Measurements from ENCODE around the gene MRC2.
"Not testable (repeated sequence)": the region's sequence is repeated elsewhere in the genome, so short reads cannot be mapped to it uniquely, and the experiment has no call there.

MRC2 gene

DNA sequence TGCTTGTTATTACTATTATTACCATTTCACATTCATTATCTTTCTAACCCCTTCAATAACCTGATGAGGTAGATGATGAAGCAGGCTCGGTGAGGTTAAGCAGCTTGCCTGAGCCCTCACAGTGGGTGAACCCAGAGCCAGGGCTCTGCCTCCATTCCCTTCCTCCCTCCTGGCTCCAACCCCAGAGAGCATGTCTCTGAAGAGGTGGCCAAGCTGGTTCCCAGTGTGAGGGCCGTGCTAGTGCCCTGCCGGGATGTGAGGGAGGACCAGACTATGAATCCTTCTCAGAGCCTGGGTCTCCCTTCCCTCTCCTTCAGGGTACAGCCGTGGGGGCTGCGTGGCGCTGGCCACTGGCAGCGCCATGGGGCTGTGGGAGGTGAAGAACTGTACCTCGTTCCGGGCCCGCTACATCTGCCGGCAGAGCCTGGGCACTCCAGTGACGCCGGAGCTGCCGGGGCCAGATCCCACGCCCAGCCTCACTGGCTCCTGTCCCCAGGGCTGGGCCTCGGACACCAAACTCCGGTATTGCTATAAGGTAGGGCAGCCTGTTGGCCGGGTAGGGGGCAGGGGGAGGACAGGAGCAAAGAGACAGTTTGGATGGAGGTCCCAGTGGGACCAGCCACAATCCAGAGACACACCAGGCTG lies 49.6 kb downstream of the MRC2 start:
- DNase-seq (ENCODE audit: insufficient read length, low spot score) = no peak
- no peak for FAIRE-seq

DNA sequence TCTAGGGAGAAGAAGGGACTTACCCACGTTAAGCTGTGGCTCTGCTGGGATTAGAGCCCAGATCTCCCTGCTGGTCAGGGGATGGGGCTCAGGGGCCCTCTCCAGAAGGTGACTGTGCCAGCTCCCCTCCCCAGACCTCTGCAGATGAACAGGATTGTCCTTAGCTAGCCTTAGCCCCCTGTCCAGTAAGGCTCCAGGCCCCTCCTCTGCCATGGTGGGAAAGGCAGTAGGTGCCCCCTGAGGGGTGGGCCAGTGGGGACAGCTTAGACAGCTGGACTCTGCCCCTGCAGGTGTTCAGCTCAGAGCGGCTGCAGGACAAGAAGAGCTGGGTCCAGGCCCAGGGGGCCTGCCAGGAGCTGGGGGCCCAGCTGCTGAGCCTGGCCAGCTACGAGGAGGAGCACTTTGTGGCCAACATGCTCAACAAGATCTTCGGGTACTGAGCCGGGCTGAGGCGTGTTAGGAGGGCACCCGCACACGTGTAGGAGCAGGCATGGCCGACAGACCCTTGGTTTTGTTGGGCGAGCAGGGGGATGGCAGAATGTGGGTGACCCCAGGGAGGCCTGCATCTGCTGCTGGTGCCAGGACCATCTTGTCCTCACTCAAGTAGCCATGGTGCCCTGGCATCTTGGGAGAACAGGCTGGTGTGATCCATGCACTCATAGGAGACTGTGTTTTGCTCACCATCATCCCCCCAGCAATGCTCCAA lies 50.9 kb downstream of the MRC2 start:
- DNase-seq (ENCODE audit: insufficient read length, low spot score) = no peak
- FAIRE-seq = no peak

DNA sequence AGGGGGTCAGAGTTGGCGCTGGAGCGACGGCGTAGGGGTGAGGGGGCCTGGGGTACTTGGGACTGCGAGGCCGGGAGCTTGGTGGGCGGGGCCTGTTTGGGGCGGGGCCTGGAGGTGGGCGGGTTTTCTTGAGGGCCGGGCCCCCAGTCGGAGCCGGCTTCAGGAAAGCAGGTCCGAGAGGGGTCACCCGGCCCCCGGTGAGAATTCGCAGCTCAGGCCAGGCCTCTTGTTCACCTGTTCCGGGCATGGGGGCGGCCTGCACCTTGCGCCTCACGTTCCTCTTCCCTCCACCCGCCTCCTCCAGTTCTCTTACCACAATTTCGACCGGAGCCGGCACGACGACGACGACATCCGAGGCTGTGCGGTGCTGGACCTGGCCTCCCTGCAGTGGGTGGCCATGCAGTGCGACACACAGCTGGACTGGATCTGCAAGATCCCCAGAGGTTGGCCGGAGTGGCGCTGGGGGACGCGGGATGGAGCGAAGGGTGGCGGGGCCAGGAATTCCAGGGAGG lies 52.5 kb downstream of the MRC2 start:
- DNase-seq (ENCODE audit: insufficient read length, low spot score) = no peak
- FAIRE-seq = no peak

DNA sequence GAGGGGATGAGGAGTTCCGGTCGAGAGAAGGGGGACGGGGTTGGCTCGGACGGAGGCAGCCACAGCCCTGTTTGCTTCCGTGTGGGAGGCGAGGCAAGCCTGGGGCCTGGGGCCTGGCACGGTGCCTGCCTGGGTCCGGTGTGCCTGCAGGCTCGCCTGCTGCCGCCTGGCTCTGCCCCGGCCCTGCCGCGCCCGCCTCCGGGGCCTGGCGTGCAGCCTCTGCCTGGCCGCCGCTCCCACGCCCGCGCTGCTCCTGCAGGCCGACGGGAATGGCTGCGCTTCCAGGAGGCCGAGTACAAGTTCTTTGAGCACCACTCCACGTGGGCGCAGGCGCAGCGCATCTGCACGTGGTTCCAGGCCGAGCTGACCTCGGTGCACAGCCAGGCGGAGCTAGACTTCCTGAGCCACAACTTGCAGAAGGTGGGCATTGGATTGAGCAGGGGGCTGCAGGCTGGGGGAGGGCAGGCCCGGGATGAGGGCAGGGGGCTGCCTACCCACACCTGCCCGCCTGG lies 53.1 kb downstream of the MRC2 start:
- FAIRE-seq (no peak), DNase-seq (ENCODE audit: insufficient read length, low spot score) (no peak)

DNA sequence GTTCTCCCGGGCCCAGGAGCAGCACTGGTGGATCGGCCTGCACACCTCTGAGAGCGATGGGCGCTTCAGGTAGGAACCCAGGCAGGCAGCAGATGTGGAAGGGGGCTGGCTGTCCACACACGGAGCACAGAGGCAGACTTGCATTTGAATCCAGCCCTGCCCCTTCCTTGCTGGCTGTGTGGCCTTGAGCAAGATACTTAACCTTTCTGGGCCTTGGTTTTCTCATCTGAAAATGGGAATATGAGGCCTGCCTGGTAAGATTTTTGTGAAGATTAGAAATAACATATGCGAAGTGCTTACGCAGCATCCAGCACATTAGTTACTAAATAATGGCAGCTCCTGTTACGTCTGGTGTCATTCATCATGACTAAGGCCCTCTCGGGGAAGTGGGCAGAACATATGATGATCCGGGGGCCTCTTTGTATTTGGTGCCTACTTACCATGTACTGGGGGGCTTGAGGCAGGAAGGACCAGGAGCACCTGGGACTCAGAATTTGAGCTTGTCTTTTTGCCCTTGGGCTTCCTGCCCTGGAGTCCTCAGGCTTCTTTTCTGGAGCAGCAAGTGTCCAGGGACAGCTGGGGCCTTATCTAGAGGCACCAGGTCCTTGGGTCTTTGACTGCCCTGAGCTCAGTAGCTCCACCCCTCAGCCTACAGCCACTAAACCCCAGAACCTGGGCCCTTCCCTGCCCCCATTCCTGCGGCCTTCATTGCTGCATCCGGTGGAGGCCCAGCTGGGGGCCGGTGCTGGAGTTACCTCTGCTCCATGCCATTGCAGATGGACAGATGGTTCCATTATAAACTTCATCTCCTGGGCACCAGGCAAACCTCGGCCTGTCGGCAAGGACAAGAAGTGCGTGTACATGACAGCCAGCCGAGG lies 53.8 kb downstream of the MRC2 start:
- DNase-seq (ENCODE audit: insufficient read length, low spot score) (no peak), FAIRE-seq (no peak)

DNA sequence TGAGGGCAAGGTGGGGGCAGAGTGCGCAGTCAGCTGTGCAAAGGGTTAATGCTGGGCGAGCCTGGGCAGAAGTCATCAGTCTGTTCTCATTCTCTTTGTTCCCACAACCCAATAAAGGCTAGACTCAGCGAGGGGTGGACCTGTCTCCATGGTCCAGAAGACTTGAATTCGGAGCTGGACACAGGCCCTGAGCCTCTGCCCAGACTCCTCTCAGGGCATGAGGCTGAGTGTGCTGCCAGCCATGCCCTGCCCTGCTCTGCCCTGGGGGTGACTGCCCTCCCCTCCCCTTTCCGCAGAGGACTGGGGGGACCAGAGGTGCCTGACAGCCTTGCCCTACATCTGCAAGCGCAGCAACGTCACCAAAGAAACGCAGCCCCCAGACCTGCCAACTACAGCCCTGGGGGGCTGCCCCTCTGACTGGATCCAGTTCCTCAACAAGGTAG lies 54.5 kb downstream of the MRC2 start:
- DNase-seq (ENCODE audit: insufficient read length, low spot score) = no peak
- no peak for FAIRE-seq

DNA sequence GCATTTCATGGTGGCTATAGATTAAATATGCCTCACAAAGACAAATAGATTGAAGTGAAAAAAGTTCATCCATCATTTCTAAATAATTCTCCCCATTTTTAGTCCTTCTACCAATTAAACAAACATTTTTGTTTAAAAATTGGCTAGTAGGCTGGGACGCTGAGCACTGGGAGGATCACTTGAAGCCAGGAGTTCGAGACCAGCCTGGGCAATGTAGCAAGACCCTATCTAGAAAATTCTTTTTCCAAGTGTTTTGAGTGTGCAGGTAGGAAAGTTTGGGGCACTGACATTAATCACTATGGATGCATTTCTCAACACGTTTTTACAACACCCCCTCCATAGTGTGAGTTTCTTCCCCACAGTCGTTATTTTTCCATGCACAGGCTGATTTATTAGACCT lies 56.7 kb downstream of the MRC2 start:
- DNase-seq (ENCODE audit: insufficient read length, low spot score) = no peak
- no peak for FAIRE-seq

DNA sequence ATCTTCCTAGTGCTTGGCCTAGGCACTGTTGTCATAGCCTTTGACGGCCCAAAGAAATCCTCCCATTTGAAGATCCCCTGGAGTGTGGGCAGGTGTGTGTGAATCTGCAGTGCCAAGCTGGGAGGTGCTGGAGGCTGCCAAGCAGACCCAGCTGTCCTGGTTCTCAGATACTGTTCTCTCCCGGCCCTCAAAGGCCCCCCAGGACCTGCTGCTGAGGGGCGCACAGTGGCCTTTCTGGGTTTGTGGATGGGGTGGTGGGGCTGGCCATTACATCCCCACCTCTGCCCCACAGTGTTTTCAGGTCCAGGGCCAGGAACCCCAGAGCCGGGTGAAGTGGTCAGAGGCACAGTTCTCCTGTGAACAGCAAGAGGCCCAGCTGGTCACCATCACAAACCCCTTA lies 60.5 kb downstream of the MRC2 start:
- DNase-seq (ENCODE audit: insufficient read length, low spot score) (no peak), FAIRE-seq (no peak)

DNA sequence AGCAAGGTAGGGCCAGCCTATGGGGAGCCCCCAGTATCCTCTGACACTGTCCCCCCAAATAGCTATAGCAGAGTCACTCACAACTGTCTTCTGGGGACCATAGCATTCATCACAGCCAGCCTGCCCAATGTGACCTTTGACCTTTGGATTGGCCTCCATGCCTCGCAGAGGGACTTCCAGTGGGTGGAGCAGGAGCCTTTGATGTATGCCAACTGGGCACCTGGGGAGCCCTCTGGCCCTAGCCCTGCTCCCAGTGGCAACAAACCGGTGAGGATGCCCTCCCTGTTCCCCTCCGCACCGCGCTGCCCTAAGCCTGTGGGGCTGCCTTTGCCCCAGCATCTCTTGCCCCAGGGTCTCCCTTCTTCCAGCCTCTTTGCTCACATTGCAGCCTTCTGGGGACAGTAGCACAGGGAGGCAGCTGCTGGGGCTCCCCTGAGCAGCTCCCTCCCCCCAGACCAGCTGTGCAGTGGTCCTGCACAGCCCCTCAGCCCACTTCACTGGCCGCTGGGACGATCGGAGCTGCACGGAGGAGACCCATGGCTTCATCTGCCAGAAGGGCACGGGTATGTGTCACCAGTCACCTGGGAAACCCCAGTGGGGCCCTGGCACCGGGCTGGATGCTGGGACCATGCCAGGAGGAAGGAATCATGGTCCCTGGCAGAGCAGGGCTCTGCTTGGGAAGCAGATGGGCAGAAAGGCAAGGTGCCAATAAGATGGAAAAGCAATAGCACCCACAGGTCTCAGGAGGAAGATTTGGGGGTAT lies 61.1 kb downstream of the MRC2 start:
- no peak for DNase-seq (ENCODE audit: insufficient read length, low spot score)
- FAIRE-seq = no peak

DNA sequence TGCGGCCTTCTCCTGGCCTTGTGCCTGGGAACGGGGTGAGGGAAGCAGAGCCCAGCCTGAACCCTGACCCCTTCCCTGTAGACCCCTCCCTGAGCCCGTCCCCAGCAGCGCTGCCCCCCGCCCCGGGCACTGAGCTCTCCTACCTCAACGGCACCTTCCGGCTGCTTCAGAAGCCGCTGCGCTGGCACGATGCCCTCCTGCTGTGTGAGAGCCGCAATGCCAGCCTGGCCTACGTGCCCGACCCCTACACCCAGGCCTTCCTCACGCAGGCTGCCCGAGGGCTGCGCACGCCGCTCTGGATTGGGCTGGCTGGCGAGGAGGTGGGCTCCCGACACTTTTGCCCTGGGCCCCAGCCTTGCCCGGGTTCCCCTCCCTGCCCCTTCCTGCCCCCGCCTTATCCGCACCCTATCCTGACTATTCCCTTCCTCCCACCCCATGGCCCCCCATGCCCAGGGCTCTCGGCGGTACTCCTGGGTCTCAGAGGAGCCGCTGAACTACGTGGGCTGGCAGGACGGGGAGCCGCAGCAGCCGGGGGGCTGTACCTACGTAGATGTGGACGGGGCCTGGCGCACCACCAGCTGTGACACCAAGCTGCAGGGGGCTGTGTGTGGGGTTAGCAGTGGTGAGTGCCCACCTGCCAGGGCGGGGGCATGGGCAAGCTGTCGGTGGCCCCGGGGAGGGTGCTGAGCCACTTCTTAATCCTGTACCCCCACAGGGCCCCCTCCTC lies 62.1 kb downstream of the MRC2 start:
- FAIRE-seq (no peak), DNase-seq (ENCODE audit: insufficient read length, low spot score) (no peak)

DNA sequence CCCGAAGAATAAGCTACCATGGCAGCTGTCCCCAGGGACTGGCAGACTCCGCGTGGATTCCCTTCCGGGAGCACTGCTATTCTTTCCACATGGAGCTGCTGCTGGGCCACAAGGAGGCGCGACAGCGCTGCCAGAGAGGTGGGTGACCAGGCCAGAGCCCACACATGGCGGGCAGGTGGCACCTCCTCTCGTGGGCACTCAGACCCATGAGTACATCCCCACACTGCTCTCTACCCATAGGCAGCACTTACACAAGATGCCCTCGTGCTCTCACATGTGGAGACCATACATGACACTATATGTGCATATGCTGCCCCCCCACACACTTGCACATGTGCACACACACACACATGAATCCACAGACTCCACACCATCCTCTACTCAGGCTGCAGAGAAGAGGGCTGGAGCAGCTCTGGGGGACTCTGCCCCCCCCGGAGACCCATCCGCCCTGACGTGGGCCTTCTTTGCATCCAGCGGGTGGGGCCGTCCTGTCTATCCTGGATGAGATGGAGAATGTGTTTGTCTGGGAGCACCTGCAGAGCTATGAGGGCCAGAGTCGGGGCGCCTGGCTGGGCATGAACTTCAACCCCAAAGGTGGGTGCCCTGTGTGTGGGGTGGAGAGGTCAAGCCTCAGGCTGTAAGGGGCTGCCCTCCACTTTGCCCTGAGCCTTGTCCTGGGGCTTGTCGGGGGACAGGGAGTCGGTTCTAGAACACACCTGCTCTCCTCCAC lies 62.9 kb downstream of the MRC2 start:
- no peak for FAIRE-seq
- no peak for DNase-seq (ENCODE audit: insufficient read length, low spot score)

DNA sequence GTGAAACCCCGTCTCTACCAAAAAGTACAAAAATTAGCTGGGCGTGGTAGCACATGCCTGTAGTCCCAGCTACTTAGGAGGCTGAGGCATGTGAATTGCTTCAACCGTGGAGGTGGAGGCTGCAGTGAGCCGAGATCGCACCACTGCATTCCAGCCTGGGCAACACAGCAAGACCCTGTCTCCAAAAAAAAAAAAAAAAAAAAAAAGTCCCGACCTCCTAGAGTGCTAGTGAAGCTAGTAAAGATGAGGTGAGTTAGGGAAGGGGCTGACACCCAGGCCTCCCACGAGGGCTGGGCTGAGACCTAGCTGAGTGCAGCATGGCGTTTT lies 64.1 kb downstream of the MRC2 start:
- not testable (repeated sequence) for DNase-seq (ENCODE audit: insufficient read length, low spot score); FAIRE-seq

DNA sequence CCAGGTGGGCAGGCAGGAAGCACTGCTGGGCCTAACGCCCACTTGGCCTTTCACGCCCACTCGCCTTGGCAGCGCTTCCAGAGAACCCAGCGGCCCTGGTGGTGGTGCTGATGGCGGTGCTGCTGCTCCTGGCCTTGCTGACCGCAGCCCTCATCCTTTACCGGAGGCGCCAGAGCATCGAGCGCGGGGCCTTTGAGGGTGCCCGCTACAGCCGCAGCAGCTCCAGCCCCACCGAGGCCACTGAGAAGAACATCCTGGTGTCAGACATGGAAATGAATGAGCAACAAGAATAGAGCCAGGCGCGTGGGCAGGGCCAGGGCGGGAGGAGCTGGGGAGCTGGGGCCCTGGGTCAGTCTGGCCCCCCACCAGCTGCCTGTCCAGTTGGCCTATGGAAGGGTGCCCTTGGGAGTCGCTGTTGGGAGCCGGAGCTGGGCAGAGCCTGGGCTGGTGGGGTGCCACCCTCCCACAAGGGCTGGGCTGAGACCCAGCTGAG lies 64.7 kb downstream of the MRC2 start:
- DNase-seq (ENCODE audit: insufficient read length, low spot score) (no peak), FAIRE-seq (no peak)

DNA sequence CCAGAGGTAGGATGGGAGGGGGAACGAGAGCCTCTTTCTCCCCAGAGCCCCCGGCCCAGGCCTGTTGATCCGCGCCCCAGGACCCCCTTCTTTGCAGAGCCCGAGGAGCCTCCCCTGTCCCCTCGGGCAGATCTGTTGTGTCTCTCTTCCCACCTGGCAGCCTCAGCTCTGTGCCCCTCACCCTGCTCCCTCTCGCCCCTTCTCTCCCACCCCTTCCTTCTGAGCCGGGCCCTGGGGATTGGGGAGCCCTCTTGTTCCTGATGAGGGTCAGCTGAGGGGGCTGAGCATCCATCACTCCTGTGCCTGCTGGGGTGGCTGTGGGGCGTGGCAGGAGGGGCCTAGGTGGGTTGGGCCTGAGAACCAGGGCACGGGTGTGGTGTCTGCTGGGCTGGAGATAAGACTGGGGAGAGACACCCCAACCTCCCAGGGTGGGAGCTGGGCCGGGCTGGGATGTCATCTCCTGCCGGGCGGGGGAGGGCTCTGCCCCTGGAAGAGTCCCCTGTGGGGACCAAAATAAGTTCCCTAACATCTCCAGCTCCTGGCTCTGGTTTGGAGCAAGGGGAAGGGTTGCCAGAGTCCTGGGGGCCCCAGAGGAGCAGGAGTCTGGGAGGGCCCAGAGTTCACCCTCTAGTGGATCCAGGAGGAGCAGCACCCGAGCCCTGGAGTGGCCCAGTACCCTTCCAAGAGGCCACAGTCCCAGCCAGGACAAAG lies 65.4 kb downstream of the MRC2 start:
- DNase-seq (ENCODE audit: insufficient read length, low spot score) (no peak), FAIRE-seq (no peak)

DNA sequence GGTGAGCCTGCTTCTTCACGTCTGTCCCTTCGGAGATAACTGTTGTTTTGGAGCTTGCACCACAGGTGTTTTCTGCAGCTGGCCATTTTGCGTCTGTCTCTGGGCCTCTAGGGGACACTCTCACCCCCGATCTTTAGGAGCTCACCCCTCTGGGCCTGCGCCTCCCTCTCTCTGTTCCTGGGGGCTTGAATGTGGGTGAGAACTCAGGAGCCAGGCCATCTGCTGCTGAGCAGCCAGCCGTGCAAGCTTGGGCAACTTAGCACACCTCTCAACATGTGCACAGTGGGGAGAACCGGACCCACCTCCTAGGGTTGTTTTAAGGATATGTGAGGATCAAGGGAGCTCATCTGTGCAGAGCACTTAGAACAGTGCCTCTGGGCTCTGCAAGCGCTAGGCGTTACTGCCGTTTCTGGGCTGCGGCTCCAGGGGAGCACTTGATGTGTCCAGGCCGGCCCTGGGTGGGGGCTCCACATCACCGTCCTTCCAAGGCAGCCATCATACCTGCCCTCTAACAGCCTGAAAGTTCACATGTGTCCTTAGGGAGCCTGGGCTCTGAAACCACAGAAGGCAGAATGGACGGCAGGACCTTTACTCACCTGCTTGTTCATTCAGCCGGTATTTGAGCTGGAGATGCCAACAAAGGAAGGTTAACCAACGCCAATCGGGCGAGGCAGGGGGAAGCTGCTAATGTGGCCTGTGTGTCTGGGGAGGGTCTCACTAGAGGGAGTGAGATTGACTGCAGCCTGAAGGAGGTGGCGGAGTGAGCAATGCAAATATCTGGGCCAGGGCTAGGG lies 66.3 kb downstream of the MRC2 start:
- no peak for FAIRE-seq
- no peak for DNase-seq (ENCODE audit: insufficient read length, low spot score)

DNA sequence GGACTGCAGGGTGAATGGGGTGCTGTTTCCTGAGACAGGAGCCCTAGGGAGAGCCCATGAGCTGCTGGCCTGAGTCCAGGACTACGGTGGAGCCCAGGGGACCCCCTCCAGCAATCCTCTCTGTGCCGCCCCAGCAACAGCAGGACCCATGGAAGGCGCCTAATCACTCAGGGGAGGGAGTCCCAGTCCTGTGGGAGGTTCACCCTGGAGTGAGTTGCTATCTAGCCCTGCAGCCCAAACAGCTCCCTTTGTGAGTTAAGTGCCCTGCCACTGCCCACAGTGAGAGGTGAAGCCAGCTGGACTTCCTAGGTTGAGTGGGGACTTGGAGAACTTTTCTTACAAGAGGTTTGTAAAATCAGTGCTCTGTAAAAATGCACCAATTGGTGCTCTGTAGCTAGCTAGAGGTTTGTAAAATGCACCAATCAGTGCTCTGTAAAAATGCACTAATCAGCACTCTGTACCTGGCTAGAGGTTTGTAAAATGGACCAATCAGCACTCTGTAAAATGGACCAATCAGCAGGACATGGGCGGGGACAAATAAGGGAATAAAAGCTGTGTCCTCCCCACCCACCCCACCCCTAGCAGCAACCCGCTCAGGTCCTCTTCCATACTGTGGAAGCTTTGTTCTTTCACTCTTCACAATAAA lies 67.7 kb downstream of the MRC2 start:
- FAIRE-seq; DNase-seq (ENCODE audit: insufficient read length, low spot score): not testable (repeated sequence)

DNA sequence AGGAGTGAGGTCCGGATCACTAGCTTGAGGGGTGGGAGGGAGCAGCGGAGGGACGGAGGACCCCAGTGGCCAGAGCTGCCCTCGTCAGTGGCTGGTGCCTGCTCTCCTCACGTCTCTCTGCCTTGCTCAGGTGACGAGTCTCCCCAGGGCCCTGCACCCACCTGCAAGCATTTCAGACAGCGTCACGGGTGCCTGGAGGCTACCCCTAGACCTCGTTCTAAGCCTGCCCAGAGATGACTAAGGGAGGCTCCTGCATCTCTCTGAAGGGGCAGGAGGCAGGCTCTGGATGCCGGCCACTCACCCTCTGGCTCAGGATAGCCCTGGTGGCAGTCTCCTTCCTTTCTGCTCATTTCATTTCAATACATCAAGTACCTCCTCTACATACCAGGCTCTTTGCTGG lies 68.8 kb downstream of the MRC2 start:
- FAIRE-seq (no peak), DNase-seq (ENCODE audit: insufficient read length, low spot score) (no peak)

All from GM19239 (cell line).